CD4-positive, alpha-beta T cell treated with Interleukin-17A for 4 hours (primary cell): ENCODE data around the gene ADAMTS3.
"Not testable (repeated sequence)": the region's sequence is repeated elsewhere in the genome, so short reads cannot be mapped to it uniquely, and the experiment has no call there.

ENCODE experiments used
- DNase-seq: peaks from one replicate; pipeline ENCODE4 v3.0.0-alpha.2; 2020; ENCODE audit warnings: mixed read lengths

The ADAMTS3 gene

GRCh38 chr4:72467633-72468032, 101.4 kb downstream of the ADAMTS3 start:
- no peak for DNase-seq

DNA sequence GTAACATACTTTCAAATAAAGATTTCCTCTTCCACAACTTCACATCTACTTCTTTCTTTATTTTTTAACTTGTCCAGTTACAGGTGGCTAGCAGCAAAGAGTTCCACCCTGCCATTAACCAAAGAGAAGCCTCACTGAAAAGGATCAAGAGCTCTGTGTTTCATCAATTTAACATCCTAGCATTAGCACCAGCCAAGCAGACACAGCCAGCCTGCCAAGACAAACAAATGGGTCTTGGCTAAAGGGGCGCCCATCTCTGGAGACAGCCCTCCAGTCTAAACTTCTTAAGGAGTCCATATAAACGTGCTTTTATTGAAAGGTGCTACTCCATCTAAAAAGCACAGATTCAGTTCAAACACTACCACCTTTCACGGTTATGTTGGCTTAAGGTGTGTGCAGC, 105.3 kb downstream of the ADAMTS3 start:
- DNase-seq: no peak

- DNase-seq: no peak
Measured at GRCh38 chr4:72457158-72457557, 111.9 kb downstream of the ADAMTS3 start.

GRCh38 chr4:72451349-72451748, 117.7 kb downstream of the ADAMTS3 start:
- DNase-seq: no peak

GRCh38 chr4:72449705-72450104, 119.3 kb downstream of the ADAMTS3 start:
- DNase-seq: no peak

DNA sequence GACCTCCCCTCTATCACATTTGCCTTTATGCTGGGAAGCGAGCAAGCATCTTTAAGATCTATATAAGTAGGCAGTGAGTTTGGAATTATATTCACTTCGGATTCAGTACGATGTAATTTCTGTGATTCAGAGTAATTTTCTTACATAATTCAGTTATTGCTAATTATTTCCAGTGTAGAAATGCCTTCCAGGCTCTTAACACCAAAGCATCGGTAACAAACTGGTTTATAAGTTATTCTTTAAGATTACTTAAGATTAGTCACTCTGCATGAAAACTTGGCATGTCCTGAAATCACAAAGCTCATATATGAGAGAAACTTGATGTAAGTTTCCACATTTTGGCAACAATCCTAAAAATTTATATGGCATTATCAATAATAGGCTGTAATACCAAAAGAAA, 120.8 kb downstream of the ADAMTS3 start:
- no peak for DNase-seq

- no peak for DNase-seq
Measured at GRCh38 chr4:72446353-72447055, 122.5 kb downstream of the ADAMTS3 start.

DNA sequence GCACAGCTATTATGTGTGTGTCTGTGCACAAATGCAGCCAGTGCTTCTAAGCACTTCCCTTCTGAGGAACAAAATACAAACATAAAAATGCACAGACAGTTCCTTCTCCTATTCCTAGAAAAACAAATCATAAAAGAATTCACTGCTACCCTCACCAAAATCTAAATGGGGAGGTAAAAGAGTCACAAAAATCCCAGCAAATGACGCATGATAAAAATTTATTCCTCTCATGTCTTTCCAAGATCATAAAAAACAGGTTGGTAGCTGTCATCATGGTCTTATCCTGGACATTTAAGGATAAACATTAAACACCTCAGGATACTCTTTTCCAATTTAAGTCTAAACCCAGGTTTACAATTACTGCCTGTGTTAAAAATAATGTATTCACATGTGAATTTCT, 124.9 kb downstream of the ADAMTS3 start:
- no peak for DNase-seq

DNA sequence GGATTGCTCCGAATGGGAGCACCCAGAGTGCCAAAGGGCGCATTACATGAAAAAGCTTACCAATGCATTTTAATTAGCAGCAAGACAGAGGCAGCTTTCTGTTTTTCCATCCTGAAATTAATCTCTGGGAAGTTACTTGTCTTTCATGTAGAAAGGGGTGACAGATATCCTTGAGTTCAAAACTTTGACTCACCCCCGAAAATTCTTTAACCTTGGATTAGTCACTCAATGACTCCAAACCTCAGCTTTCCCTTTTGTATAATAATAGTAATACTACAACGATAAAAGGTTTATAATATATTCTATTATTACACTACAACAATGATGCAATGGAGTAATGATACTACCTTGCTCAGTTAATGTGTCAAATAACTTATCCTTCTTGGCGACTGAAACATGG, 126.3 kb downstream of the ADAMTS3 start:
- DNase-seq: no peak

DNA sequence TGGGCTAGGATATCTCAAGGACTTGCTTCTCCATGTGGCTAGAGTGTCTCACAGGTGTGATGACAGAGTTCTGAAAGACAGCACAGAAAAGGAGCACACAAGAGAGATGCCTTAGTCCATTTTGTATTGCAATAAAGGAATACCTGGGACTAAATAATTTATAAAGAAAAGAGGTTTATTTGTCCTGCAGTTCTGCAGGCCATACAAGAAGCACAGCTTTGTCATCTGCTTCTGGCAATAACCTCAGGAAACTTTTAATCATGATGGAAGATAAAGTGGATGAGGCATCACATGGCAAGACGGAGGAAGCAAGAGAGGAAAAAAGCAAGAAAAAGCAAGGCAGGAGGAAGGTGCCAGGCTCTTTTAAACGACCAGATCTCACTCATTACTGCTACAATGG, 126.9 kb downstream of the ADAMTS3 start:
- DNase-seq: no peak

DNA sequence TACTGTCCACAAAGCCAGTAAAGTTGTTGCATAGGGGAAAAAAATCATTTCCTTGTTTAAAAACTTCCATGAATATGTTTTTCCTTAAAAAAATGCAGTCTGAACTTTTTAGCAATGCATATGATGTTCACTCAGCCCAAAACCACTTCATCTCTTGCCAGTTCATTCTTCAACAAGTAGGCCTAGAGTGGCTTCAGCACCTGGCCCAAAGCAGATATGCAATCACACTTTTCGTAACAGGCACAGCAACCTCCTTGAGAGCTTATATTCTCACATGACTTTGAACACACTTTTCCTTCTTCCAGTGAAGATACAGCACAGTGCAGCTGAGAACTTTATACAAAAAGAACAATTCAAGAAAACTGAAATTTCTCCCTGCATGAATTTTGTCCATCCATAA, 128.6 kb downstream of the ADAMTS3 start:
- DNase-seq: no peak

DNA sequence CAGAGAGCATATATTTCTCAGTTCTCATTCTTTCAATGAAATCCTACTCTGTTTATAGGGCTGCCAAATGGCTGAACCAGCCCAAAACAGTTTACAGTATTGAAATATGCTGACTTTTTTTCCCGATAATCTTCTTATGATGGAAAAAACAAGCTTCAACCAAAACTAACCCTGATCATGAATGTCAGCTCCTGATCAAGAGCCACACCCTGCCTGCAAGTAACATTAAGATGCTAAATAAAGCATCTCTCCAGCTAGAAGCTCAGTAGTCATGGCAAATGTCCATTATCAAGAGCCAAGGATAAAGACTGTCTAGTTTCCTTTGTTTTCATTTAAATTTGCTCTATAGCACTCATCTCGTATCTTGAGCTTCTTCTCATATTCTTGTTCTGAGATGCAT, 136.0 kb downstream of the ADAMTS3 start:
- DNase-seq: no peak

GRCh38 chr4:72432282-72432681, 136.7 kb downstream of the ADAMTS3 start:
- no peak for DNase-seq

DNA sequence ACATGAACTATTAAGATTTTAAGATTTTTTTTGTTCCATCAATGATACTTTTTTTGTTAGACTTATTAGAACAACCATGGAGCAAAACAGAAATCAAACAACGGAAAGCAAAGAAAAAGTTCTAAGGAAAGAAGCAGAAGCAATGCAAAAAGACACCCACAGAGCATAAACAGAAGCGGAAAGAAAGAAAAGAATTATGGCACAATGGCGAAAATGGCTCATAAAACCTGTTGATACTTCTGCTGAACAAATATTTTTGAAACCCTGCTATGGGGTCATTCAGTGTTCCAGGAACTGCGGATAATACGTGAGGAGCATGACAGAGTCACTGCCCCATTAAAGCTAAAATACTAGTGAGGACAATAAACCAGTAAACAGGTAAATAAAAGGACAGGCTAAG, 138.0 kb downstream of the ADAMTS3 start:
- no peak for DNase-seq

DNA sequence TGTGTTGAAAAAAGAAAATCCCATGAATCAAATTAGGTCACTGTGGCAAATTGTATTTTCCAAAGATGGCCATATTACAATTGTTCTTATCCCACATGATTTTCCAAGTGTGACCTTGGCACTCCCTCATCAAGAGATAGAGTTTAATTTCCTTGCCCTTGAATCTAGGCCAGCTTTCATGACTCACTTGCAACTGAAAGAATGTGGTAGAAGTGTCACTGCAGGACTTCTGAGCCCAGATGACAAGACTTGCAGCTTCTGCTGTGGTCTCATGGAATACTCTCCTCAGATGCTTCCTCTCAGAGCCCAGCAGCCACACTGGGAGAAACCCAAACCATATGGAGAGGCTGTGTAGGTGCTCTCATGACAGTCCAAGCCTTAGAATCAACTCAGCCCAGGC, 139.0 kb downstream of the ADAMTS3 start:
- DNase-seq: no peak

- DNase-seq: no peak
Measured at GRCh38 chr4:72429397-72429889, 139.6 kb downstream of the ADAMTS3 start.

GRCh38 chr4:72427057-72427456, 142.0 kb downstream of the ADAMTS3 start:
- no peak for DNase-seq

DNA sequence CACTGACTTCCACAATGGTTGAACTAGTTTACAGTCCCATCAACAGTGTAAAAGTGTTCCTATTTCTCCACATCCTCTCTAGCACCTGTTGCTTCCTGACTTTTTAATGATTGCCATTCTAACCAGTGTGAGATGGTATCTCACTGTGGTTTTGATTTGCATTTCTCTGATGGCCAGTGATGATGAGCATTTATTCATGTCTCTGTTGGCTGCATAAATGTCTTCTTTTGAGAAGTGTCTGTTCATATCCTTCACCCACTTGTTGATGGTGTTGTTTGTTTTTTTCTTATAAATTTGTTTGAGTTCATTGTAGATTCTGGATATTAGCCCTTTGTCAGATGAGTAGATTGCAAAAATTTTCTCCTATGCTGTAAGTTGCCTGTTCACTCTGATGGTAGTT, 143.1 kb downstream of the ADAMTS3 start:
- not testable (repeated sequence) for DNase-seq

DNA sequence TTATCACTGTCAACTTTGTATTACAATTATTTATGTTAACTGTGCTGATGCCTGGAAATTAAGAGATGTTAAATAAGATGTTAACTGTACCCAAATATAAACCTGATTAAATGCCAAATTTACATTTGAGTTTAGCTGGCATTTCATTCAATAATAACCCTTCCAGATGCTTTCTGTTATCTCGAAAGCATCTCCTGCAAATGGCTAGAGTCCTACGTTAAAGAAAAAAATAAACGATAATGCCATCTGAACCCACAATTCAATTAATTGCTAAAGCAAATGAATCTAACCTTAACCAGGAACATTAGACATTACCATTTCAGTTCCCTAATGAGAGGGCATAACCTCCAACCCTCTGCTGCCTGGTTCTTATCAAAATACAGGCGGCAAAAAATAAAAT, 145.0 kb downstream of the ADAMTS3 start:
- no peak for DNase-seq

DNA sequence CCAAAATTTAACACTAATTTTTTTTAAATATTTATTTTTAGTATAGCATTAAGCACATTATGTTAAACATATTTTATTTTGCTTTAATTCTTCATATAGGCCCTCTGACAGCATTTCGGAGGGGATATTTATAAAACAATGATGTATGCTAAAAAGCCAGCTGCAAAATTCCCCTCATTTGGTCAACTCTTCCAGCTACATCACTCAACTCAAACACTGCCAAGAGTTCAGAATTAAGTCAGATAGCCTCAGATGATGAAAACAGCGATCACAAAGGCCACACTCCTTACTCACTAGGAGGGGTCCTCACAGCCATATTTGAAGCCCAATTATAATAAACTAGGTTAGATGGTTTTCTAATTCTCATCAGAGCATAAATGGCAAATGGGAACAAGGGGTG, 146.6 kb downstream of the ADAMTS3 start:
- no peak for DNase-seq

- no peak for DNase-seq
Measured at GRCh38 chr4:72418458-72418857, 150.6 kb downstream of the ADAMTS3 start.

DNA sequence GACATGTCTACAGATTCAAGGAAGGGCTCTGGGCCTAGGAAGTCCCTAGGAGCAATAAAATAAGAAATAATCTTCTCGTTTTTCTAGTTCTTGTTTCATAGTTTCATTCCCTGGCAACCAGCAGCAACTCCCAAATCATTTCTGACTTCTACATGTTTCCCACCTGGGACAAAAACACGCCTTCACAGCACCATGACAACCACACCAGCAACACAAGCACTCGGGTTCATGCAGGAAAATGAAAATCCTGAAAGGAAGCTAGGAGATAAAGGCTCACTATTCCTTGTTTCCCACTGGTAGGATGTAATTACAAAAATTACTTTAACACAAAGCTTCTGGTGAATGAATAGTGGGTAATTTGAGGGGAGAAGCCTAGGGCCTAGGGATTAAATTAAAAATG, 158.9 kb downstream of the ADAMTS3 start:
- no peak for DNase-seq

DNA sequence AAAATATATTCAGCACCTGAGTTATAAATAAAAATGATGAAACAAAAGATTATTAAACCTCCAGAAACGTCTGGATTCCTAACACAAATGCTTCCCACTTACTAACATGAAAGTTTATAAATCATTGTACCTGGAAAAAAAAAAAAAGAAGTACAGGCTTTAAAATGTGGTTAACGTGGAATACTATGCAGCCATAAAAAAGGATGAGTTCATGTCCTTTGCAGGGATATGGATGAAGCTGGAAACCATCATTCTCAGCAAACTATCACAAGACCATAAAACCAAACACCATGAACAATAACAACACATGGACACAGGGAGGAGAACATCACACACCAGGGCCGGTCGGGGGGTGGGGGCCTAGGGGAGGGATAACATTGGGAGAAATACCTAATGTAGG, 160.5 kb downstream of the ADAMTS3 start:
- no peak for DNase-seq

DNA sequence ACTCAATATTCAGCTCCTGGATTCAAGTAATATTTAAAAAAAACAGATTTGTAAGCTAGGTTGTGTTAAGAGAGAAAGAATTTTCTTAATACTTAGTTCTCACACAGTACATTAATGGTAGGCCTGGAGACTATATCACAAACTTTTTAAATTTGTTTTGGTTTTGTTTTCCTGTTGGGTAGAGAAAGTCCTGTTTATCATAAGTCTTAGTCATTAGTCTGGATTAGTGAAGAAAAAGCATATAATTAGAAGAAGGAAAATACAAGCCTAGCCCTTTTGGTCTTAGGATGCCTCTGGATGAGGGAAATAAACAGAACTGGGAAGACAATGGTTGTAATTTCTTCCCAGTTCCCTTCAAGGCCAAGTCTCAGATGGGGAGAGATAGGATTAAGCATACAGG, 163.6 kb downstream of the ADAMTS3 start:
- DNase-seq: no peak

DNA sequence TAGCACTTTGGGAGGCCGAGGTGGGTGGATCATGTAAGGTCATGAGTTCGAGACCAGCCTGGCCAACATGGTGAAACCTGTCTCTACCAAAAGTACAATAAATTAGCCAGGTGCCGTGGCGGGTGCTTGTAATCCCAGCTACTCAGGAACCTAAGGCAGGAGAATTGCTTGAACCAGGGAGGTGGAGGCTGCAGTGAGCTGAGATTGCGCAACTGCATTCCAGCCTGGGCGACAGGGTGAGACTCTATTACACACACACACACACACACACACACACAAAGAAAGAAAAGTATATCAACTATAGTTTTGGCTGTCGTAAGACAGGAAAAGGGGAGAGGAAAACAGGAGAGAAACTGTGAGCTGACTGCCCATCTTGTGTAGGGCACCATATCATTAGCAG, 171.7 kb downstream of the ADAMTS3 start:
- DNase-seq: no peak
